Memory B cell (primary cell): ENCODE results near the gene CROCC2.

Source experiments
- ATAC-seq: fragments of 150-1000 bp; cut with Tn5 transposase; 2 replicates; pipeline ENCODE4 v1.10.0; 2021; ENCODE audit warnings: low read depth, mild to moderate bottlenecking, moderate library complexity
- DNase-seq, 2 donors: peaks; one replicate each; pipeline ENCODE4 v3.0.0; 2022; ENCODE audit warnings: low spot score in 2 of 2
- H3K27ac Mint-ChIP-seq: one replicate; pipeline ENCODE4 v1.8.0; 2022; ENCODE audit warnings: mild to moderate bottlenecking, moderate library complexity, mixed read lengths
- H3K27me3 Mint-ChIP-seq: one replicate; pipeline ENCODE4 v1.8.0; 2022; ENCODE audit warnings: mixed read lengths
- H3K36me3 Mint-ChIP-seq: one replicate; pipeline ENCODE4 v1.8.0; 2022; ENCODE audit warnings: mild to moderate bottlenecking, mixed read lengths
- H3K4me1 Mint-ChIP-seq: one replicate; pipeline ENCODE4 v1.8.0; 2022; ENCODE audit warnings: mixed read lengths
- H3K4me3 Mint-ChIP-seq: one replicate; pipeline ENCODE4 v1.8.0; 2022; ENCODE audit warnings: mild to moderate bottlenecking, moderate library complexity, mixed read lengths
- H3K9me3 Mint-ChIP-seq: one replicate; pipeline ENCODE4 v1.8.0; 2022; ENCODE audit warnings: mixed read lengths

The CROCC2 gene

GRCh38 chr2:240952496-240953246, 46.5 kb downstream of the CROCC2 start:
- H3K9me3 Mint-ChIP-seq, result no peaks in the 10 kb centered on the region
- H3K27me3 Mint-ChIP-seq, result peaks cover 11% of the 10 kb centered on the region
- ATAC-seq, result no peak
- no peak for DNase-seq
- no peaks in the 10 kb centered on the region for H3K36me3 Mint-ChIP-seq
- no peak overlapping the region for H3K4me3 Mint-ChIP-seq
- H3K4me1 Mint-ChIP-seq, result no peaks in the 10 kb centered on the region
- H3K27ac Mint-ChIP-seq, result no peak overlapping the region

- DNase-seq (no peak), ATAC-seq (no peak)
- no peaks in the 10 kb centered on the region for H3K36me3 Mint-ChIP-seq
- H3K27ac Mint-ChIP-seq, result no peak overlapping the region
- H3K4me1 Mint-ChIP-seq, result no peaks in the 10 kb centered on the region
- peaks cover 9% of the 10 kb centered on the region for H3K27me3 Mint-ChIP-seq
- H3K9me3 Mint-ChIP-seq, result no peaks in the 10 kb centered on the region
- no peak overlapping the region for H3K4me3 Mint-ChIP-seq
Observed at GRCh38 chr2:240953426-240954410, 47.6 kb downstream of the CROCC2 start.

GRCh38 chr2:240954436-240955305, 48.5 kb downstream of the CROCC2 start:
- Mint-ChIP-seq H3K36me3 (no peaks in the 10 kb centered on the region), H3K27me3 (peaks cover 14% of the 10 kb centered on the region), H3K4me1 (no peaks in the 10 kb centered on the region), H3K9me3 (no peaks in the 10 kb centered on the region), H3K4me3 (no peak overlapping the region), H3K27ac (no peak overlapping the region)
- ATAC-seq (no peak), DNase-seq (no peak)

DNA sequence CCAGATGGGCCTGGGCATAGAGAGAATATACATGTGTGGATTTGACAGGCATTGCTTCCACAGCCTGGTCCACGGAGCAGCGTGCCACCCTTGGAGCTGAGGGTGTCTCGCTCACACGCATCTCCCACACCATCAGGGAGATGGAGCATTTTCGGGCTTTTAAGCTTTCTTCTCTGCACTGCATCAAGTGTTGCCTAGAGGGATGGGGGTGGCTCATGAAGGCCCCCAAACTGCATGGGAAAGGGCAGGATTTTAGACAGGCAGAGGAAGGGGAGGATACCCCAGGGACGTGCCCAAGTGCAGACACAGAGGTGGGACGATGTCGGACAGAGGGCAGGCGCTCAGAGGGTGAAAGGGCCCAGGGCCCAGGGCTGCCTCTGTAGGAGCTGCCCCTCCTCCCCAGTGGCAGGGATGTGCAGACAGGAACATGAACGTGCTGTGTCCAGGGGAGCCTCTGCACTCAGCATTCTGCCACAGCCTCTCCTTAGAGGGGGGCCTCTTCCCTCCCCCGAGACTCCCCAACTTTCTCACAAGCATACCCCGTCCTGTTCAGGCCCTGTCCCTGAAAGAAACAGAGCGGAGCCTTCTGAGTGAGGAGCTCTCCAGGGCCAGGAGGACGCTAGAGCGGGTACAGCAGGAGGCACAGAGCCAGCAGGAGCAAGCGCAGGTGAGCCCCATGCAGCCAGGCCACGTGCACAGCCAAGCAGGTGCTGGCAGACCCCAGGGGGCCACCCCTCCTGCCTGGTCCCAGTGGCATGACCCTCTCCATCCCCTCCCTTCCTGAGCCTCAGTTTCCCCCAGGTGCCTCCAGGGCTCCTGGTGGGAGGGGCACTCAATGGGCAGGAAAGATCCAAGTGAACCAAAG, 49.4 kb downstream of the CROCC2 start:
- Mint-ChIP-seq H3K4me3 (no peak overlapping the region), H3K27me3 (peaks cover 18% of the 10 kb centered on the region), H3K4me1 (no peaks in the 10 kb centered on the region), H3K27ac (no peak overlapping the region), H3K36me3 (no peaks in the 10 kb centered on the region), H3K9me3 (no peaks in the 10 kb centered on the region)
- DNase-seq, result no peak
- no peak for ATAC-seq

GRCh38 chr2:240956171-240956934, 50.2 kb downstream of the CROCC2 start:
- Mint-ChIP-seq H3K4me1 (no peaks in the 10 kb centered on the region), H3K27ac (no peak overlapping the region), H3K4me3 (no peak overlapping the region), H3K9me3 (no peaks in the 10 kb centered on the region), H3K36me3 (no peaks in the 10 kb centered on the region), H3K27me3 (peaks cover 18% of the 10 kb centered on the region)
- ATAC-seq (no peak), DNase-seq (no peak)

GRCh38 chr2:240956935-240957655, 51.0 kb downstream of the CROCC2 start:
- no peak overlapping the region for H3K4me3 Mint-ChIP-seq
- H3K27ac Mint-ChIP-seq, result no peak overlapping the region
- no peak for DNase-seq
- peaks cover 18% of the 10 kb centered on the region for H3K27me3 Mint-ChIP-seq
- H3K9me3 Mint-ChIP-seq, result no peaks in the 10 kb centered on the region
- ATAC-seq, result no peak
- no peaks in the 10 kb centered on the region for H3K36me3 Mint-ChIP-seq
- H3K4me1 Mint-ChIP-seq, result no peaks in the 10 kb centered on the region

- DNase-seq (no peak), ATAC-seq (no peak)
- H3K9me3 Mint-ChIP-seq, result no peaks in the 10 kb centered on the region
- no peaks in the 10 kb centered on the region for H3K36me3 Mint-ChIP-seq
- no peak overlapping the region for H3K4me3 Mint-ChIP-seq
- no peaks in the 10 kb centered on the region for H3K4me1 Mint-ChIP-seq
- peaks cover 18% of the 10 kb centered on the region for H3K27me3 Mint-ChIP-seq
- H3K27ac Mint-ChIP-seq, result no peak overlapping the region
Observed at GRCh38 chr2:240957656-240958365, 51.7 kb downstream of the CROCC2 start.

DNA sequence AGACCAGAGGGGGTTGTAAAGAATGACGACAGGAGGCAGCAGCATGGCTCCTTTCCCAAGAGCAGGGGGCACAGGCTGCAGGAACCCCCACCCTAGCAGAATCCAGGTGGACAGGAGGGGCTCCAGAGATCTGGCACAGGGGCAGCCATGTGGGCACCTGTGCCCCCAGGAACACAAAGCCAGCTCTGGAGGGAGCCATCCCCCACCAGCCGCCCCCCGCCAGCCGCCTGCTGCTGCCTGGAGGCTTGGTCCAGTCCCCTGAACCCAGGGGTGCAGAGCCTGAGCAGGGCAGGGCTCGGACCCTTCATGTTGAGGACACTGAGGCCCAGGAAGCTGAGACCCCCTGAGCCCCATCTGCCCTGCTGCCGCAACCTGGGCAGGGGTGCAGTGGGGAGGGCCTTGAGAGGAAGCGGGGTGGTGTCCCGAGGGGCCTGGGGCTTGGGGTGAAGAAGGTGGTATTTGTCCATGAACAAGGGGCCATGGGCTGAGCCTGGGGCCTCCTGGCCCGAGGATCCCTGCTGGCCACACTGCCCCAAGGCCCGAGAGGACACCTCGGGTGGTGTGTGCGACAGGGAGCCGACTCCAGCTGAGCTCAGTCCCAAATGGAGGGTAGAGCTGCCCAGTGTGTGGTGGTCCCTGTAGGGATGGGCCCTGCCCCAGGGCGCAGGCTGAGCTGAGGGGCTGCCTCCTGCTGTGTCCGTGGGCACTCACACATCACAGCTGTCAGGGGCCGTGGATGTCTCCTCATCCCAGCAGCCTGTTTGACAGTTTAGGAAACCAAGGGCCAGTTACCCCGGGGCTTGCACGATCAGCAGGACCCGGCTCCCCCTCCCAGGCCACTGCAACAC, 52.5 kb downstream of the CROCC2 start:
- ATAC-seq, result no peak
- no peaks in the 10 kb centered on the region for H3K36me3 Mint-ChIP-seq
- no peaks in the 10 kb centered on the region for H3K4me1 Mint-ChIP-seq
- no peak overlapping the region for H3K27ac Mint-ChIP-seq
- H3K4me3 Mint-ChIP-seq, result no peak overlapping the region
- no peak for DNase-seq
- H3K9me3 Mint-ChIP-seq, result no peaks in the 10 kb centered on the region
- peaks cover 18% of the 10 kb centered on the region for H3K27me3 Mint-ChIP-seq

DNA sequence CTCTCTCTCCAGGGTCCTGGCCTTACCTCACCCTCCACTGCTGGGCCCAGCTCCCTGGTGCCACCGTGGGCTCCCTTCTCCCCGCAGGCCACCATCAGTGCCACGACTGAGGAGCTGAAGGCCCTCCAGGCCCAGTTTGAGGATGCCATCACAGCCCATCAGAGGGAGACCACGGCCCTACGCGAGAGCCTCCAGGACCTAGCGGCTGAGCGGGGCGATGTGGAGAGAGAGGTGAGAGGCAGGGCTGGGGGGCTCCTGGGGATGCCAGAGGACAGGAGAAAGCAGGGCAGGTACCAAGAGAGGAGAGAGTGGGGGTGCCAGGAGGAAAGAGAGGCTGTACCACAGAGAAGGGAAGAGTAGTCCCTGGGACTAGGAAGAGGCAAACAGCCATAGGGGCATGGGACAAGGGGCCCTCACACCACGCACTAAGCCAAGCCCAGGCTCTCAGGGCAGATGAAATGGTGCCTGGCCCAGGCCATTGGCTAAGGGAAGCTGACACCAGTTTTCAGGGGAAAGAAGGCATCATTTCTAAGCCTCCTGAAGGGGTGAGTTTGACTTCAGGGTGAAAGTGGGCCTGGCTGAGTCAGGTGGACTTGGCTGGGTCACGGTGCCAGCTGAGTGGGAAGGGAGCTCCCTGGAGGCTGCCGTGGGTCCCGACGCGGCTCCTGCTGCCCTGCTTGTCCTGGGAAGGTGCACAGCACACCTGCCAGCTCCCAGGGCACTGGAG, 53.2 kb downstream of the CROCC2 start:
- ATAC-seq, result no peak
- Mint-ChIP-seq H3K27me3 (peaks cover 19% of the 10 kb centered on the region), H3K9me3 (no peaks in the 10 kb centered on the region), H3K27ac (no peak overlapping the region), H3K36me3 (no peaks in the 10 kb centered on the region), H3K4me3 (no peak overlapping the region), H3K4me1 (no peaks in the 10 kb centered on the region)
- no peak for DNase-seq

- no peak overlapping the region for H3K4me3 Mint-ChIP-seq
- DNase-seq, result no peak
- H3K9me3 Mint-ChIP-seq, result no peaks in the 10 kb centered on the region
- H3K27ac Mint-ChIP-seq, result peak overlapping the region; percentile 65
- H3K36me3 Mint-ChIP-seq, result no peaks in the 10 kb centered on the region
- no peak for ATAC-seq
- H3K27me3 Mint-ChIP-seq, result peaks cover 19% of the 10 kb centered on the region
- H3K4me1 Mint-ChIP-seq, result no peaks in the 10 kb centered on the region
Observed at GRCh38 chr2:240959941-240960308, 53.8 kb downstream of the CROCC2 start.
